Right renal cortex interstitium (tissue), 3 donors: ENCODE data around the gene PTGER1. TPM values are rescaled to one million over a fixed set of nuclear protein-coding genes. Genes with fewer than 3 reads are reported as not detected.
A peak's percentile ranks its signal among the peaks of the same experiment; 100 is the strongest.

Experiments used
- DNase-seq, 3 donors: peaks; one replicate each; pipeline ENCODE4 v3.0.0-alpha.2; 2013; ENCODE audit warnings: low read depth in 3 of 3, low spot score in 2 of 3
- polyA plus RNA-seq, 3 donors: library from polyadenylated mRNA; unstranded; fragments of 120-200 nt; gene quantifications; one replicate each; pipeline ENCODE4 v1.2.1, GENCODE V29; 2013; ENCODE audit not compliant: insufficient read length in 3 of 3

PTGER1 gene
- polyA plus RNA-seq, 3 donors, result 2.2 to 4.4 (median 3.7) TPM

- no peak for DNase-seq
These were observed 32.1 kb downstream of the PTGER1 start for GRCh38 chr19:14442891-14443631.

GRCh38 chr19:14441041-14441938, 33.9 kb downstream of the PTGER1 start:
- DNase-seq, result no peak

- DNase-seq, result no peak
These were observed 35.1 kb downstream of the PTGER1 start for GRCh38 chr19:14440049-14440448.

GRCh38 chr19:14439014-14439413, 36.1 kb downstream of the PTGER1 start:
- DNase-seq, result no peak

- DNase-seq, result no peak
These were observed 37.5 kb downstream of the PTGER1 start for GRCh38 chr19:14437578-14438140.

GRCh38 chr19:14435320-14436050, 39.7 kb downstream of the PTGER1 start:
- DNase-seq, result no peak

- DNase-seq, result no peak
These were observed 40.4 kb downstream of the PTGER1 start for GRCh38 chr19:14434543-14435319.

- DNase-seq, result peak in 1 of 3 donors; percentile 29
These were observed 41.3 kb downstream of the PTGER1 start for GRCh38 chr19:14433554-14434501.

- peak in 1 of 3 donors; percentile 39 for DNase-seq
These were observed 42.2 kb downstream of the PTGER1 start, which contains the start of gene PKN1 for GRCh38 chr19:14432791-14433553. PKN1 (plus strand) TSS chr19:14433306; CDS start chr19:14433522, 216 bp downstream.

GRCh38 chr19:14430712-14431111, 44.4 kb downstream of the PTGER1 start:
- no peak for DNase-seq

GRCh38 chr19:14428882-14429416, 46.2 kb downstream of the PTGER1 start:
- DNase-seq, result no peak

- no peak for DNase-seq
These were observed 47.7 kb downstream of the PTGER1 start for GRCh38 chr19:14427461-14427860.

- no peak for DNase-seq
These were observed 49.4 kb downstream of the PTGER1 start for GRCh38 chr19:14425696-14426138.

Other genes starting within 250 kb of the PTGER1 start
- gene ADGRE5, start 93.9 kb downstream of the PTGER1 start, polyA plus RNA-seq, result 10 to 100 TPM; 18.2 to 23.0 (median 19.2) TPM
- gene DDX39A, start 56.0 kb downstream of the PTGER1 start, polyA plus RNA-seq, result 10 to 100 TPM; 46.6 to 53.9 (median 52.1) TPM
- 10 to 100 TPM; 86.1 to 98.8 (median 94.6) TPM for gene PKN1, start 42.0 kb downstream of the PTGER1 start, polyA plus RNA-seq
- 10 to 100 TPM; 52.6 to 67.1 (median 66.6) TPM for gene GIPC1, start 20.8 kb upstream of the PTGER1 start, polyA plus RNA-seq
- 100 to 1,000 TPM in 1 of 3 donors, 10 to 100 TPM in 2; 97.2 to 119 (median 99.3) TPM for gene DNAJB1, start 43.0 kb upstream of the PTGER1 start, polyA plus RNA-seq
- 100 to 1,000 TPM; 113 to 144 (median 132) TPM for gene TECR, start 54.2 kb upstream of the PTGER1 start, polyA plus RNA-seq
- 10 to 100 TPM; 76.7 to 96.7 (median 88.4) TPM for gene NDUFB7, start 96.7 kb upstream of the PTGER1 start, polyA plus RNA-seq
- under 1 TPM; 0.06 to 0.17 (median 0.12) TPM for gene CLEC17A, start 107.7 kb upstream of the PTGER1 start, polyA plus RNA-seq
- under 1 TPM in 2 of 3 donors, not detected in 1; 0.11 to 0.20 TPM for gene ADGRE3, start 199.5 kb upstream of the PTGER1 start, polyA plus RNA-seq
- gene ZNF333, start 214.7 kb upstream of the PTGER1 start, polyA plus RNA-seq, result 10 to 100 TPM; 14.3 to 16.6 (median 16.1) TPM